A204.1 (cell line): Measurements from ENCODE around the gene USP7.
"Not testable (repeated sequence)": the region's sequence is repeated elsewhere in the genome, so short reads cannot be mapped to it uniquely, and the experiment has no call there.

ENCODE experiments used
- FAIRE-seq: peaks from 2 replicates; lab custom pipeline; 2012; peaks lifted over from hg19 to GRCh38; lab: Jason Lieb, UNC

USP7 gene

GRCh38 chr16:8972843-8973586, 9.3 kb upstream of the USP7 start:
- no peak for FAIRE-seq

DNA sequence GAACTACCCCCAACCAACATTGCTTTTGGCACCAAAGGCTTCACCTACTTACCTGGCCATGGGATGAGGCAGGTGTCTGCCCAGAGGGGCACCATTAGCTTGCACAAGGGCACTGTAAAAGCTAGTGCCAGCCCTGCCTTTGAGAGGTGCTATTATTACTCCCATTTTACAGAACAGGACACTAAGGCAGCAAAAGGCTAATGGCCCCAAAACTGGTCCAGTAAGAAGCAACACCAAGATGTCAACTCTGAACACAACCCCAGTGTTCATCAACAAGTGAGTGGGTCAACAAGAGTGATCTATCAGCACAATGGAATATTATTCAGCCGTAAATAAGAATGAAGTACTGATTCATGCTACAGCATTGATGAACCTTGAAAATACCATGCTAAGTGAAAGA, 7.7 kb upstream of the USP7 start:
- FAIRE-seq, result no peak

DNA sequence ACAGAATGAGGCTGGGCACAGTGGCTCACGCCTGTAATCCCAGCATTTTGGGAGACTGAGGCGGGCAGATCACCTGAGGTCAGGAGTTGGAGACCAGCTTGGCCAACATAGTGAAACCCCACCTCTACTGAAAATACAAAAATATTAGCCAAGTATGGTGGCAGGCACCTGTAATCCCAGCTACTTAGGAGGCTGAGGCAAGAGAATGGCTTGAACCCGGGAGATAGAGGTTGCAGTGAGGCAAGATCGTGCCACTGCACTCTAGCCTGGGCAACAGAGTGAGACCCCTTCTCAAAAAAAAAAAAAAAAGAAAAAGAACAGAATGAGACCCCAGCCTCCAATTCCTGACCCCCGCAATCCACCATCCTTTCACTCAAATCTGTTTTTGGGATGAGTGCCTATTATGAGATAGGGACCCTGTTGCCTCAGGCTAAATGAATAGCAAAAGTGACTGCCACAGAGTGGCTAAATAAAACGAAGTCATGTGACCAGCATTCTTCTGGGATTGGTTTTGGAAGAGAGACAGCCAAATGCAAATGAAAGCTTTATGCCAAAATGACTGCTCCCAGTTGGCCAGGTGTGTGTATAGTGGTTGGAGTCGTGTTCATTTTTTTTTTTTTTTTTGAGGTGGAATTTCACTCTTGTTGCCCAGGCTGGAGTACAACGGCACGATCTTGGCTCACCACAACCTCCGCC, 5.6 kb upstream of the USP7 start:
- not testable (repeated sequence) for FAIRE-seq

GRCh38 chr16:8968054-8968453, 4.3 kb upstream of the USP7 start:
- FAIRE-seq, result not testable (repeated sequence)

DNA sequence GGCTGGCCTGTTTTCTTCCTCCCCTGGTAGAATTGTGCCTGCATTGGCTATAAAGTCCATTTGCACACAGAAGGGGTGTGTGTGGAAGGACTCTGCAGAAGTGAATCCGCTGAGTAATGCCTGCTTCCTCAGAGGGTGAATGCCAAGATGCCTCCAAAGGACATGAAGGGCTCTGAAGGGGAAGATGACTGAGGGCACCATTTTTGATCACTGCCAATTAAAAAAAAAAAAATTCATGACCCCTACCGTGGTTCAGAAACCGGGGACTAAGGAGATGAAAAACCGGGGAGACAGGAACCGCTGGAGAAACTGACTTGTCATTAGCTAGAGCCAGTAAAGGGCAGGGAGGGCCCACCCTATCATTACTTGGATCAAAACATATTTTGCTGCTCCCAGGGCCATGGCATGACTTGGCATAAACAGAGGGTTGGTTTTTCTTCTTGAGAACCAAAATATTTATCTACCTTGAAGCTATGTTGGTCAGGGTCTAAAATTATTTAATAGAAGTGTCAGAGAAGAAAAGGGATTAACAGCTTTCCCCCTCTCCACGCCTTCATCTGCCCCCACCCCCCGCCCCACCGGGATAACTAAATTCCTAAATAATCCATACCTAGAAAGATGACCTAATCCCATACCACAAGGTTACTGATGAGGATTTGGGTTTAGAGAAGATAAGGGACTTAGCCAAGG, 3.6 kb upstream of the USP7 start:
- FAIRE-seq, result no peak

DNA sequence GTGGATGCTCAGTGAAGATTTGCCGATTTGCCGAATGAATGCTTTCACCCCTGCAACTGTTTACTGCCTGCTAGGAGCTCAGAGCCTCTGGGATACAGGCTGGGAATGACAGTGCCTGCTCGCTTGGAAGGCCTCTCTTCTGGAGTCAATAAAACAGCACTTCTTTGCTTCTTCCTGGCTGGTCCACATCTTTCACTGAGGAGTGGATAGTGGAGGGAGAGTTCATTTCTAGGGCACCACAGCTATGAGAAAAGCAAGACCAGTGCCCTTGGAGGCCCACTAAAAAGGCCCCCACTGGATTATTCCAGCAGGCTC, 3.1 kb upstream of the USP7 start:
- FAIRE-seq, result no peak

DNA sequence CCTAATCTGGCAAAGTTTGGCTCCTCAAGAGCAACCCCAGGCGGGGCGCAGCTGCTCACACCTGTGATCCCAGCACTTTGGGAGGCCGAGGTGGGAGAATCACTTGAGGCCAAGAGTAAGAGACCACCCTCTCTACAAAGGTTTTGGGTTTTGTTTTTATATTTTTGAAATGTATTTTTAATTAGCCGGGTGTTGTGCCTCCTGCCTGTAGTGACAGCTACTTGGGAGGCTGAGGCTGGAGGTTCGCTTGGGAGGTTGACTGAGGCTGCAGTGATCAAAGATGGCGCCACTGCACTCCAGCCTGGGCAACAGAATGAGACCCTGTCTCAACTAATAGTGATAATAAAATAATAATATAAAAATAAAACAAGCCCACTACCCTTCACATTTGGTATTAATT, 756 bp upstream of the USP7 start:
- FAIRE-seq, result no peak

GRCh38 chr16:8963010-8963820, 491 bp downstream of the USP7 start:
- no peak for FAIRE-seq

DNA sequence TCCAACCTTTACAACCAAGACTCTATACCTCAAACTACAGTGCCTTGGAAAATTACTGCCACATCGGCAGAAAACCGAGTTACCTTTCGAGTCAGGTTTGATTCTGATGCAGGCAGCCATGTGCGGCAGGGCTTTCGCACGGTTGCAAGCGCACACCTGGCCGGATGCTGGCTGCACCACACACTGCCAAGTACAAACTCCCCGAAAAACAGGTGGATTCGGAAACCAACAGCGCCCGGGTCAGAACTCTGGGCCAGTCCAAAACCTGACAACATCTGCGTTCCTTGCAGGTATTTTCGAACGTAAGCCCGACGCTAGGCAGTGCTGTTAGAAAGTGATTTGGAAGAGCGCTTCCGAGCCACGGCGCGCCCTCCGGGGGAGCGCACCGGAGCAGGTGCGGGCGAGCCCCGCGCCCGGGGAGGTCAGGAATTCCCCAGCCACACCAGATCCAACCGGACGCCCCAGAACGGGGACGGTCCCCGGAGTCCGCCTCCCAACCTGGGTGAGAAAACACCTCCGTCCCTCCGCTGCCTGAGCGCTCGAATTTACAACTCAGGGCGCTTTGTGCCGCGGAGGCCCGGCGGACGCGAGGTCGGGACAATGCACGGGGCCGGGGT, 1.2 kb downstream of the USP7 start:
- no peak for FAIRE-seq

DNA sequence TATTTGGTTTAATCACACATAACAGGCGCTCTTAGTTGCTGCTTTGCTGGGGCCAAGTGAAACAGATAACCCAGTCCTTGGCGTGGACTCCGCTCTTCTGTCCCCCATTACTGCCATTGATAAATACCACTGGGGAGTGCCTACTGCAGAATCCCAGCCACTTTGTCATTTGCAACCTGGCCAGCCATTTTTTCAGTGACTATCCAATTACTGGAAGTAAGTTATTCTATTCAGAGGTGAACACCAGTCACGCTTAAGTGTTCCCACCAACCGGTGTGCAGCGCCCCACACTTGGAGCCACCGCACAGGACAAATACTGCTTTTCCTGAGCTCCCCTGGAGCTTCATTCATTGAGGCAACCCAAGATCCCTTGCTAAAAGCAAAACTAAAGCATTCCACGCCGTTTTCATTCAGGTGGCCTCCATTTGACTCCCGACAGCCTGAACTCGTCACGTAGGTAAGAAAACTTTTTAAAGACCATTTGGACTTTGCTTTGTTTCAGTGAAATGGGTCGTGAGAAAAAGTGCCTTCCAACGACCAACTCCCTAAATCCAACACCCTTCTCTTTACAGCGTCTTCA, 1.8 kb downstream of the USP7 start:
- no peak for FAIRE-seq

- no peak for FAIRE-seq
Observed at GRCh38 chr16:8960788-8961109, 3.0 kb downstream of the USP7 start.

DNA sequence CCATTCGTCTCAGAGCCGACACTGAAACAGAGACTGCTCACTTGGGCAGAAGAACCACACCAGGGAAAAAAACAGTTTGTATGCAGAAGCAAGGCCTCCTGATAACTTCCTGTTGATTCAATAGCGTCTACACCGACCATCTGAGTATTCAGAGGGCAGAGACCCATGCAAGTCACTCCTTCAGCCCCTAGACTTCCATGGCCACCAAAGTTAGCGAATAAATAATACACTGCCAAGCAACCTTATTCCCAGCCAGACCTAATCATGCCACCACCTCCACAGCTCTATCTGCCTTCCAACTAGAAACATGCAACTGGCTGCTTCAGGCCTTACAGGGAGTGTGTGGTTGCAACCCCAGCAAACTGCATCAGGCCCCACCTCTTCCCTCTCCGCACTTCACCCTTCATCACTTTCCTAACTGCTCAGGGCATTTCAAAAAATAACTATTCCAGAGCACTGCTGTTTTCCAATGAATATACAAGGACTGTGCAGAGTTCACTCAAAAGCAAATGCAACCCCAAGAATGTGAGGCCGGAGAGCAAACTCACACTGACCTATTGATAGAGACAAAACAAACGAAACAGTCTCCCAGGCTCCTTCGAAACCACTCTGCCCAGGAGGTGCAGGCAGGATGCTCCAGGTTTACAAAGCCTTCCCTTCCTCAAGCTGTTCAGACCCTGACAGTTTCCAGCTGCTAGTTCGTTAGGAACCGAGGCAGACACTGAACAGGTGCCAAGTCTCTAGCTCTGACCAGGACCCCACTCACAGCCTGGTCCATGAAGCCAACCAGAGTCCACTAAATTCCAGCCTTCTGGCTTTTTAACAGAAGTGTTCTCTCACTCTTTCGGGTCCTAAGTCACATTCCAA, 3.6 kb downstream of the USP7 start:
- no peak for FAIRE-seq

- FAIRE-seq, result no peak
Observed at GRCh38 chr16:8958344-8959167, 5.2 kb downstream of the USP7 start.

DNA sequence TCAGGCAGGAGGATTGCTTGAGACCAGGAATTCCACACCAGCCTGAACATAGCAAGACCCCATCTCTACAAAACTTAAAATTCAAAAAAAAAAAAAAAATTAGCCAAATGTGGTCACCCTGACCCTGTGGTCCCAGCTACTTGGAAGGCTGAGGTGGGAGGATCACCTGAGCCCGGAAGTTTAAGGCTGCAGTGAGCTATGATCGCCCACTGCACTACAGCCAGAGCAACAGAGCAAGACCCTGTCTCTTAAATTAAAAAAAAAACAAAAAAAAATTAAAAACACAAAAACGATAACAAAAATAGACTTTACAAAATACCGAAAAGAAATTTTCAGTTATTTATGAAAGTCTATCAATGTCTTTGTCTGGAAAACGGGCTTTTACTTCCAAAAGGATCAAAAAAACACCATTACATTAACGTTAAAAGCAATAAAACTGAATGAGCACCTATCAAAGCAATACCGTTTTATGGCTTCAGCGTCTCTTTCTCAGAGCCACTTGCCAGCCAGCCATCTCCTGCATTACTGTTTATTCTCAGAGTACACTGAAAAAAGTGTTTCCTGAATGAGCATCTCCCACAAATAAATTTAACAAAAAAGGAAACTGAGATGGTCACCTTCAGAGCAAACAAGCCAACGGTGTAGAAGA, 6.1 kb downstream of the USP7 start:
- FAIRE-seq, result no peak

DNA sequence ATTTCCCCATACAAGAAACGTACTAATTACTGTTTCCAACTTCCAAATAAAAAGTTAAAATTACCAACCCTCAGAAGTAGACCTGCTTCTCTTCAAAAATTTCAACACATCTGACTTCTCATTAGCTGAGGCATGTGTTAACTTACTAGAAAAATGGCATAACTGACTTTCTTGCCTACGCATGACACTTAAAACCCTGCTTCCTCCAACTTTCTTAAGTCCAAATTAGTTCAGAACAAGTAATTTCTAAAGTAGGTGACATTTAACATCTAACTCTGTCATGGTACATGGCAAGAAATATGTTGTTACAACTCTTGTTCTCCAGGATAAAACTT, 6.7 kb downstream of the USP7 start:
- no peak for FAIRE-seq

DNA sequence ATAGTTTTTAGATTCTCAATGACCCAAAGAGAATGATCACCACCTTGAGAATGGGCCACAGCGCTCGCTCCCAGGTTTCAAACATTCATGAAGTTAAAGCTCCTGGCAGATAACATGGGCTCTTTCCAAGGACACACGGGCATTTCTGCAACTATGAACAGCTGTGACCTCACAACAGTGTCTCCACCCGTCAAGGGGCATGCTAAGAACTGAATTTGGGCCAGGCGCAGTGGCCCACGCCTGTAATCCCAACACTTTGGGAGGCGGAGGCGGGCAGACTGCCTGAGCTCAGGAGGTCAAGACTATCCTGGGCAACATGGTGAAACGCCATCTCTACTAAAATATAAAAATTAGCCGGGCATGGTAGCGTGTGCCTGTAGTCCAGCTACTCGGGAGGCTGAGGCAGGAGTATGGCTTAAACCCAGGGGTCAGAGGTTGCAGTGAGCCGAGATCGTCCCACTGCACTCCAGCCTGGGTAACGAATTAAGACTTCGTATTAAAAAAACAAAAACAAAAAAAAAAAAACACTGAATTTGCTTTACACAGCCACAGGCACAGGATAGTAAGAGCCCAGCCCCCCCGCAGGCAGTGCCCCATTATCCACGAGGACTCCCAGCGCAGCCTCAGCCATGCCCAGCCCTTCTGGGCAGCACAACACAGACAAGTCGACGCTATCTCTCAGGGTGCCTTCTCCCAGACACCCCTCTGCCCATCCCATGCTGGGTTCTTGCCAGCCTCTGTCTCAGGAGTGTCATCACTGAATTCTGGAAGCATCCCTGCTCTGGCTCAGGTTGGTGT, 7.2 kb downstream of the USP7 start:
- FAIRE-seq, result no peak

GRCh38 chr16:8955828-8956227, 7.9 kb downstream of the USP7 start:
- FAIRE-seq, result no peak

- FAIRE-seq, result no peak
Observed at GRCh38 chr16:8953064-8953463, 10.6 kb downstream of the USP7 start.

DNA sequence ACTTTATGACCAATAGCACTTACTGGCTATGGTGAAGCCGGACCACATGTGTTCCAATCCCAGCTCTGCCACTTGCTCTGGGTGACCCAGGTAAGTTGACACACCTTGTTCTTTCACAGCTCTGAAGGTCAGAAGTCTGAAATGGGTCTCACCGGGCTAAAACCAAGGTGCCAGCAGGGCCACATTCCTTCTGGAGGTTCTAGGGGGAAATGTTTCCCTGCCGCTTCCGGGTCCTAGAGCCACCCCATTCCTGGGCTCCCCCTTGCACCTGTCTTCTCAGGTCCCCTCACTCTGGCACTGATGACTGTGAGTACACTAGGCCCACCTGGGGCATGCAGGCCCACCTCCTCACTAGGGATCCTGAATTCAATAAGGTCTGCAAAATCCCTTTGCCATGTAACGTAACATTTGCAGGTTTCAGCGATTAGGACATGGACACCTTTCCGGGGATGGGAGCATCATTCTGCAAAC, 11.4 kb downstream of the USP7 start:
- FAIRE-seq, result no peak
